CD4-positive, alpha-beta T cell treated with Interleukin-15 for 4 hours (primary cell): ENCODE measurements around the gene NKTR.

Experiments
- DNase-seq: peaks from one replicate; pipeline ENCODE4 v3.0.0-alpha.2; 2020; ENCODE audit warnings: low spot score

The NKTR gene

GRCh38 chr3:42694366-42694765, 93.9 kb downstream of the NKTR start:
- no peak for DNase-seq

DNA sequence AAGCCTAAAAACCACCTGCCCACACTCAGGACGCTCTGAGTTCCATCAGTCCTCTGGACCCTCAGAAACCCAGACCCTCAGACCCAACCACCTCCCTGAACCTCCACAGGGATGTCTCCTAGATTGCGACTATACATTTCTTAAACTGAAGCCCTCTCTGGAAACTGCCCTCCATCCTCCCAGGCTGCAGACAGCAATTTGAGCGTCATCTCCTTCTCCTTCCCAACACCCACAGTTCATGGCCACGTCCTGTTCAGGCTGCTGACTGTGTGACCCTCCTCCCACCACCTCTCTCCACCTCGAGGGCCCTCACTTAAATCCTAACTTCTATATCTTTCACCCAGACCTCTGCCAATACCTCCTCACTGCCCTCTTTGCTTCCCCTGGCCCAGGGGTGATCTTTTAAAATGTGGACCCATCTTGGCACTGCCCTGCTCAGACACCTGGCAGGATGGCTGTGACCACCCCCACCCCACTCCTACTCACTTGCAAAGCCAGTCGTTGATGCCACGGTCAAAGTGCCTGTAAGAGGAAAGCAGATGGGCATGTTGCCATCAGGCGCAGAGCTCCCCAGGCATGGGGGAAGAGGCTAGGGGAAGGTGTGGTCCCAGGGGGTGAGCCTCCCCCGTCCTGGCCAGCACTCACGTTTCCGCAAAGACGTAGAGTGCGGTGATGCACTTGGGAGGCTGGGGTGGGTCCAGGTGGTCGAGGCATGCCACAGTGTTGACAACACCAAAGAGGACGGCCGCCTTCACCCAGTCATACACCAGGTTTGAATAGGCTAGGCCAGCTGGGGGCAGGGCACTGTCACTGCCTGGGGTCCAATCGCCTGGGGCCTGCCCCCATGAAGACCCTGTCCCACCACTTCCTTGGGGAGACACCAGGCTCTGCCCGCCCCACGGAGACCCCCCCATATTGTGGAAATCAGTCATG, 96.1 kb downstream of the NKTR start:
- no peak for DNase-seq

GRCh38 chr3:42697289-42698051, 97.0 kb downstream of the NKTR start:
- DNase-seq, result no peak
